Activated CD8-positive, alpha-beta memory T cell treated with anti-CD3 and anti-CD28 coated beads, Interleukin-2, amount 50 U/mL, for 24 hours (primary cell): ENCODE measurements around the gene SLC6A6.

Source experiments
- DNase-seq: peaks from one replicate; pipeline ENCODE4 v3.0.0-alpha.2; 2020; ENCODE audit errors: extremely low read depth

Gene SLC6A6

GRCh38 chr3:14484741-14485140, 82.3 kb downstream of the SLC6A6 start:
- no peak for DNase-seq

- no peak for DNase-seq
Observed at GRCh38 chr3:14485981-14486380, 83.6 kb downstream of the SLC6A6 start.

- DNase-seq: no peak
Observed at GRCh38 chr3:14486460-14486859, 84.1 kb downstream of the SLC6A6 start.

GRCh38 chr3:14487086-14487485, 84.7 kb downstream of the SLC6A6 start:
- DNase-seq: no peak

- DNase-seq: no peak
Observed at GRCh38 chr3:14487821-14488220, 85.4 kb downstream of the SLC6A6 start.

- DNase-seq: no peak
Observed at GRCh38 chr3:14488286-14489041, 86.1 kb downstream of the SLC6A6 start.

- DNase-seq: no peak
Observed at GRCh38 chr3:14489641-14490040, 87.2 kb downstream of the SLC6A6 start.

- no peak for DNase-seq
Observed at GRCh38 chr3:14490255-14490654, 87.8 kb downstream of the SLC6A6 start.

- DNase-seq: no peak
Observed at GRCh38 chr3:14490831-14491230, 88.4 kb downstream of the SLC6A6 start.

- DNase-seq: no peak
Observed at GRCh38 chr3:14491396-14492190, 89.2 kb downstream of the SLC6A6 start.

- DNase-seq: no peak
Observed at GRCh38 chr3:14492948-14493881, 90.8 kb downstream of the SLC6A6 start.

- DNase-seq: no peak
Observed at GRCh38 chr3:14494279-14494972, 92.0 kb downstream of the SLC6A6 start.

- no peak for DNase-seq
Observed at GRCh38 chr3:14494973-14495300, 92.5 kb downstream of the SLC6A6 start.

GRCh38 chr3:14496351-14496750, 93.9 kb downstream of the SLC6A6 start:
- no peak for DNase-seq

- DNase-seq: no peak
Observed at GRCh38 chr3:14497321-14497720, 94.9 kb downstream of the SLC6A6 start.

- no peak for DNase-seq
Observed at GRCh38 chr3:14502472-14502871, 100.1 kb downstream of the SLC6A6 start.

- DNase-seq: no peak
Observed at GRCh38 chr3:14503033-14503705, 100.8 kb downstream of the SLC6A6 start.

GRCh38 chr3:14503706-14504065, 101.3 kb downstream of the SLC6A6 start:
- DNase-seq: no peak

GRCh38 chr3:14505001-14505802, 102.8 kb downstream of the SLC6A6 start:
- DNase-seq: no peak

GRCh38 chr3:14505803-14506500, 103.5 kb downstream of the SLC6A6 start:
- no peak for DNase-seq
